ENCODE data around the gene ZNF879. TPM values are rescaled to one million over a fixed set of nuclear protein-coding genes. Genes with fewer than 3 reads are reported as not detected.

The ZNF879 gene
- total and polyA plus RNA-seq, 2 of the 13 experiments (the other 11 are each of a cell fraction or from before 2014, with no cell fraction given): 0.83 to 2.8 TPM

DNA sequence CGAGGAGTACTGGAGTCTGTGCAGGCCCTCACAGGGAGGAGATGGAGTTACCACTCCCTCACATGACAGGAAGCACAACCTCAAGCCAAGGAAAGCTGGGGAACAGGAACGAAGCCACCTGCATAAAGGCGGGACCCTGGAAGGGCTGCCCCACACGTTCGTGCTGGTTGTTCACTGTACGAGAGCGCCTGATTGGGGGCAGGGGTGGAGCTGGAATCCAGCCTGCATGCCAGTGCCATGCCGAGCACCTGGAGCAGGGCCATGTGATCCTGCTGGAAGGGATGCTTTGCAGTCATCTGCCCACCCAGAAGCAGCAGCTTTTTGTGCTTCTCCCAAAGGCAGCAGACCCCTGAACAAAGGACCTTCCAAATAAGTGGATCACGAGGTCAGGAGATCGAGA is 39.9 kb upstream of the ZNF879 start:
- Histone ChIP-seq H3K4me3 (replicated peaks in 1 of 3; ENCODE audit: insufficient read depth in 1 of 3, low read depth in 2 of 3, low read length in 3 of 3) (no peak overlapping the region), H3K4me2 (ENCODE audit: low read depth, low read length) (no peak overlapping the region), H3K9me3 (ENCODE audit: low read length) (peaks cover 67% of the 10 kb centered on the region), H3K27ac (ENCODE audit: extremely low read length, insufficient read depth, low read length) (no peak overlapping the region), H3K27me3 (ENCODE audit: control insufficient read depth in 1 of 2, insufficient read depth in 2 of 2, low read length in 2 of 2) (no peaks in the 10 kb centered on the region), H3K79me2 (ENCODE audit: insufficient read depth, low read length) (no peaks in the 10 kb centered on the region), H3K36me3 (replicated peaks in 1 of 2; ENCODE audit: control insufficient read depth in 1 of 2, insufficient read depth in 2 of 2, low read length in 2 of 2) (no peaks in the 10 kb centered on the region), H3K9ac (ENCODE audit: insufficient read depth, low read depth, low read length) (no peak overlapping the region), H3K4me1 (ENCODE audit: insufficient read depth, low read length) (no peaks in the 10 kb centered on the region), H2AFZ (ENCODE audit: low read length) (no peak overlapping the region), H4K20me1 (ENCODE audit: insufficient read depth, low read length) (no peaks in the 10 kb centered on the region)
- in situ Hi-C loops (cut with HindIII; ENCODE audit: extremely low pct_ligation_motif_present, low pct_unique_long_range_greater_than_20kb) (no loop called here), intact Hi-C loops (cut with micrococcal nuclease; ENCODE audit: unreplicated experiment) (no loop called here)
- no TSS peak for BruUV-seq (replicated peaks)
- 2% methylated on average over 4 of the region's 10 CpGs for WGBS (ENCODE audit: low lambda C conversion rate)
- FAIRE-seq (no peak), DNase-seq (ENCODE audit: low spot score) (no peak), ATAC-seq (no peak)
- TF ChIP-seq, protein P1, sequence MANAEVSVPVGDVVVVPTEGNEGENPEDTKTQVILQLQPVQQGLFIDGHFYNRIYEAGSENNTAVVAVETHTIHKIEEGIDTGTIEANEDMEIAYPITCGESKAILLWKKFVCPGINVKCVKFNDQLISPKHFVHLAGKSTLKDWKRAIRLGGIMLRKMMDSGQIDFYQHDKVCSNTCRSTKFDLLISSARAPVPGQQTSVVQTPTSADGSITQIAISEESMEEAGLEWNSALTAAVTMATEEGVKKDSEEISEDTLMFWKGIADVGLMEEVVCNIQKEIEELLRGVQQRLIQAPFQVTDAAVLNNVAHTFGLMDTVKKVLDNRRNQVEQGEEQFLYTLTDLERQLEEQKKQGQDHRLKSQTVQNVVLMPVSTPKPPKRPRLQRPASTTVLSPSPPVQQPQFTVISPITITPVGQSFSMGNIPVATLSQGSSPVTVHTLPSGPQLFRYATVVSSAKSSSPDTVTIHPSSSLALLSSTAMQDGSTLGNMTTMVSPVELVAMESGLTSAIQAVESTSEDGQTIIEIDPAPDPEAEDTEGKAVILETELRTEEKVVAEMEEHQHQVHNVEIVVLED (CRISPR knock-in tag; IDR thresholded peaks at IDR 0.05; ENCODE audit: borderline replicate concordance): no peak
- no peak for TF ChIP-seq DR1 (CRISPR knock-in tag; IDR thresholded peaks at IDR 0.05)
- TF ChIP-seq, protein P2, sequence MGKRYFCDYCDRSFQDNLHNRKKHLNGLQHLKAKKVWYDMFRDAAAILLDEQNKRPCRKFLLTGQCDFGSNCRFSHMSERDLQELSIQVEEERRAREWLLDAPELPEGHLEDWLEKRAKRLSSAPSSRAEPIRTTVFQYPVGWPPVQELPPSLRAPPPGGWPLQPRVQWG (CRISPR knock-in tag; IDR thresholded peaks at IDR 0.05; ENCODE audit: borderline replicate concordance, low read depth): no peak
- TF ChIP-seq MEF2D (CRISPR knock-in tag; IDR thresholded peaks at IDR 0.05): no peak
- TF ChIP-seq, protein P3, sequence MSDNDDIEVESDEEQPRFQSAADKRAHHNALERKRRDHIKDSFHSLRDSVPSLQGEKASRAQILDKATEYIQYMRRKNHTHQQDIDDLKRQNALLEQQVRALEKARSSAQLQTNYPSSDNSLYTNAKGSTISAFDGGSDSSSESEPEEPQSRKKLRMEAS (IDR thresholded peaks at IDR 0.05): no peak
- TF ChIP-seq ZZZ3 (CRISPR knock-in tag; IDR thresholded peaks at IDR 0.05; ENCODE audit: borderline replicate concordance): no peak
- TF ChIP-seq SAFB2 (CRISPR knock-in tag; IDR thresholded peaks at IDR 0.05; ENCODE audit: borderline replicate concordance, low read depth): no peak
- TF ChIP-seq MED13 (CRISPR knock-in tag; IDR thresholded peaks at IDR 0.05): no peak
- ChIA-PET CTCF (ENCODE audit: low intra/inter-chr PET ratio, low total read pairs) (no interaction called here), POLR2A (no interaction called here)
